SK-N-SH (cell line): ENCODE data around the gene SRF. TPM values are rescaled to one million over a fixed set of nuclear protein-coding genes. Genes with fewer than 3 reads are reported as not detected.
A peak's percentile ranks its signal among the peaks of the same experiment; 100 is the strongest.

ENCODE experiments used
- CTCF ChIA-PET: fragments of 300-600, 350-600 bp; formaldehyde crosslinking; extraction: SDS; loops from one replicate; lab custom pipeline; 2021; lab: Yijun Ruan, JAX
- POLR2A ChIA-PET: fragments of 350-600 bp; sonication (Branson Sonifier 250); formaldehyde crosslinking; extraction: SDS; loops from one replicate; lab custom pipeline; 2020; ENCODE audit warnings: antibody characterized with exemption, inconsistent platforms; lab: Yijun Ruan, JAX
- DNase-seq: peaks from one replicate; pipeline ENCODE4 v3.0.0; 2012
- H2AFZ ChIP-seq: fragments of 200-600 bp; sonication (generic); 2 replicates; pipeline ENCODE4 v1.8.1; 2016; ENCODE audit warnings: antibody characterized with exemption, mild to moderate bottlenecking, low read depth
- H3F3A ChIP-seq: fragments of 200-600 bp; sonication (generic); replicated peaks from 2 replicates; pipeline ENCODE3; 2016; ENCODE audit warnings: antibody characterized with exemption, mild to moderate bottlenecking; ENCODE audit not compliant: insufficient read depth
- H3K27ac ChIP-seq, 2 experiments: fragments of 200-500 bp in 1 of 2; fragments of 200-600 bp in 1 of 2; sonication (Bioruptor generic) in 1 of 2; sonication (generic), shearing (Covaris generic) in 1 of 2; 2 replicates each; pipeline versions ENCODE4 v1.5.1 to v1.6.1; 2014 to 2016; ENCODE audit warnings: low read depth in 2 of 2, inconsistent platforms in 1 of 2, low read length in 1 of 2, mild to moderate bottlenecking in 1 of 2, mixed read lengths in 1 of 2
- H3K27me3 ChIP-seq: fragments of 200-600 bp; sonication (generic), shearing (Covaris generic); 2 replicates; pipeline ENCODE4 v1.6.1; 2016; ENCODE audit warnings: mixed run types; ENCODE audit not compliant: insufficient read depth
- H3K36me3 ChIP-seq, 2 experiments: fragments of 200-500 bp in 1 of 2; fragments of 200-600 bp in 1 of 2; sonication (Bioruptor generic) in 1 of 2; sonication (generic) in 1 of 2; replicated peaks in 1 of 2; 2 replicates each; pipeline versions ENCODE3 to v1.5.1; 2014 to 2016; ENCODE audit warnings: low read length in 1 of 2, mild to moderate bottlenecking in 1 of 2; ENCODE audit not compliant: insufficient read depth in 2 of 2, control insufficient read depth in 1 of 2
- H3K4me1 ChIP-seq, 2 experiments: fragments of 200-500 bp in 1 of 2; fragments of 200-600 bp in 1 of 2; sonication (Bioruptor generic) in 1 of 2; sonication (generic), shearing (Covaris generic) in 1 of 2; 2 replicates each; pipeline versions ENCODE4 v1.5.1 to v1.6.1; 2014 to 2016; ENCODE audit warnings: low read depth in 1 of 2, low read length in 1 of 2, mixed run types in 1 of 2; ENCODE audit not compliant: insufficient read depth in 2 of 2, control insufficient read depth in 1 of 2
- H3K4me2 ChIP-seq: fragments of 200-600 bp; sonication (generic), shearing (Covaris generic); 2 replicates; pipeline ENCODE4 v1.6.1; 2017; ENCODE audit warnings: mixed run types
- H3K4me3 ChIP-seq, 2 experiments: fragments of 200-500 bp in 1 of 2; fragments of 200-600 bp in 1 of 2; sonication (Bioruptor generic) in 1 of 2; sonication (generic), shearing (Covaris generic) in 1 of 2; 2 replicates each; pipeline versions ENCODE4 v1.5.1 to v1.8.1; 2014 to 2016; ENCODE audit warnings: low read depth in 2 of 2, inconsistent platforms in 1 of 2, low read length in 1 of 2, mild to moderate bottlenecking in 1 of 2, mixed read lengths in 1 of 2, moderate library complexity in 1 of 2
- H3K79me2 ChIP-seq: fragments of 200-600 bp; sonication (generic); 2 replicates; pipeline ENCODE4 v1.8.1; 2017; ENCODE audit warnings: mild to moderate bottlenecking; ENCODE audit not compliant: insufficient read depth
- H3K9ac ChIP-seq: fragments of 200-600 bp; sonication (generic); 2 replicates; pipeline ENCODE4 v1.6.1; 2017; ENCODE audit warnings: mixed run types
- H3K9me2 ChIP-seq: fragments of 200-600 bp; sonication (generic); 2 replicates; pipeline ENCODE4 v1.6.1; 2017; ENCODE audit warnings: mixed run types
- H3K9me3 ChIP-seq: fragments of 200-600 bp; sonication (generic); 2 replicates; pipeline ENCODE4 v1.6.1; 2017; ENCODE audit warnings: mixed run types, mild to moderate bottlenecking, moderate library complexity
- H4K20me1 ChIP-seq: fragments of 200-600 bp; sonication (generic); 2 replicates; pipeline ENCODE4 v1.6.1; 2017; ENCODE audit warnings: mild to moderate bottlenecking, mixed run types; ENCODE audit not compliant: insufficient read depth
- CHD2 ChIP-seq: fragments of 150-350 bp; IDR thresholded peaks from 2 replicates; pipeline ENCODE4 v1.6.1; 2018; ENCODE audit warnings: low read length; ENCODE audit not compliant: partially characterized antibody
- EP300 ChIP-seq, 2 experiments: IDR thresholded peaks; 2 replicates each; pipeline versions ENCODE4 v1.4.0 to v1.6.1; 2012; ENCODE audit warnings: borderline replicate concordance in 1 of 2, low read depth in 1 of 2, low read length in 1 of 2
- EZH2phosphoT487 ChIP-seq: fragments of 200-600 bp; sonication (generic); IDR thresholded peaks from 2 replicates; pipeline ENCODE4 v1.6.1; 2017; ENCODE audit warnings: low read depth, mixed run types, mild to moderate bottlenecking, antibody characterized with exemption, moderate library complexity, borderline replicate concordance
- FOSL2 ChIP-seq: IDR thresholded peaks from 2 replicates; pipeline ENCODE4 v1.4.0; 2012; ENCODE audit warnings: low read depth, mild to moderate bottlenecking, moderate library complexity, borderline replicate concordance
- FOXJ3 ChIP-seq: sonication (generic); formaldehyde crosslinking; IDR thresholded peaks from 2 replicates; pipeline ENCODE4 v1.5.1; 2020; ENCODE audit warnings: mild to moderate bottlenecking, missing genetic modification reagents
- FOXM1 ChIP-seq: IDR thresholded peaks from 2 replicates; pipeline ENCODE4 v1.4.0; 2012; ENCODE audit warnings: low read depth, mild to moderate bottlenecking
- GATA2 ChIP-seq: sonication (generic); formaldehyde crosslinking; IDR thresholded peaks from 2 replicates; pipeline ENCODE4 v1.5.0; 2020; ENCODE audit warnings: mild to moderate bottlenecking, missing genetic modification reagents
- MEF2A ChIP-seq: IDR thresholded peaks from 2 replicates; pipeline ENCODE4 v1.4.0; 2012; ENCODE audit warnings: low read depth, borderline replicate concordance
- MXI1 ChIP-seq: IDR thresholded peaks from 2 replicates; pipeline ENCODE4 v1.6.1; 2012; ENCODE audit warnings: mild to moderate bottlenecking, low read depth, low read length, improper control_type of control experiment
- RAD21 ChIP-seq: IDR thresholded peaks from 2 replicates; pipeline ENCODE4 v1.6.1; 2012; ENCODE audit warnings: mild to moderate bottlenecking, low read length
- RFX5 ChIP-seq: IDR thresholded peaks from 2 replicates; pipeline ENCODE4 v1.6.1; 2012; ENCODE audit warnings: mild to moderate bottlenecking, improper control_type of control experiment, low read length
- RXRA ChIP-seq: IDR thresholded peaks from 2 replicates; pipeline ENCODE4 v1.4.0; 2012; ENCODE audit warnings: low read depth, mild to moderate bottlenecking, borderline replicate concordance
- TAF1 ChIP-seq: IDR thresholded peaks from 2 replicates; pipeline ENCODE4 v1.6.1; 2012; ENCODE audit warnings: low read depth, mild to moderate bottlenecking, low read length, moderate library complexity, borderline replicate concordance
- TEAD4 ChIP-seq: IDR thresholded peaks from 2 replicates; pipeline ENCODE4 v1.4.0; 2012; ENCODE audit warnings: mild to moderate bottlenecking, borderline replicate concordance; ENCODE audit not compliant: insufficient read depth
- USF1 ChIP-seq: IDR thresholded peaks from 2 replicates; pipeline ENCODE4 v1.4.0; 2012; ENCODE audit warnings: low read depth, borderline replicate concordance
- USF2 ChIP-seq: fragments of 150-350 bp; IDR thresholded peaks from 2 replicates; pipeline ENCODE4 v1.6.1; 2017; ENCODE audit warnings: antibody characterized with exemption, low read length, low read depth, borderline replicate concordance
- ZBTB33 ChIP-seq: IDR thresholded peaks from 2 replicates; pipeline ENCODE4 v1.4.0; 2012; ENCODE audit warnings: low read depth, borderline replicate concordance
- WGBS: methylation state at CpG from one replicate; pipeline ENCODE4 v1.1.6; 2017; ENCODE audit warnings: low lambda C conversion rate; 5-methylcytosine and 5-hydroxymethylcytosine counted together
- polyA plus RNA-seq, 3 experiments: library from polyadenylated mRNA; depleted of rRNA; stranded (reverse); fragments of >200 nt; gene quantifications; 2 replicates each; pipeline ENCODE4 v1.2.3, GENCODE V29; 2012
- TF ChIP-seq, protein P1 (sequence below): fragments of 150-350 bp; IDR thresholded peaks from 2 replicates; pipeline ENCODE4 v1.6.1; 2016; ENCODE audit warnings: mild to moderate bottlenecking, low read depth, low read length
- TF ChIP-seq, protein P2 (sequence below): IDR thresholded peaks from 2 replicates; pipeline ENCODE4 v1.4.0; 2012; ENCODE audit warnings: low read depth
- TF ChIP-seq, protein P3 (sequence below): IDR thresholded peaks from 2 replicates; pipeline ENCODE4 v1.6.1; 2012; ENCODE audit warnings: mild to moderate bottlenecking, low read depth, low read length, moderate library complexity

SRF gene
- polyA plus RNA-seq, 1 of the 3 experiments (the other 2 are of a cell fraction) = 31.7 TPM

DNA sequence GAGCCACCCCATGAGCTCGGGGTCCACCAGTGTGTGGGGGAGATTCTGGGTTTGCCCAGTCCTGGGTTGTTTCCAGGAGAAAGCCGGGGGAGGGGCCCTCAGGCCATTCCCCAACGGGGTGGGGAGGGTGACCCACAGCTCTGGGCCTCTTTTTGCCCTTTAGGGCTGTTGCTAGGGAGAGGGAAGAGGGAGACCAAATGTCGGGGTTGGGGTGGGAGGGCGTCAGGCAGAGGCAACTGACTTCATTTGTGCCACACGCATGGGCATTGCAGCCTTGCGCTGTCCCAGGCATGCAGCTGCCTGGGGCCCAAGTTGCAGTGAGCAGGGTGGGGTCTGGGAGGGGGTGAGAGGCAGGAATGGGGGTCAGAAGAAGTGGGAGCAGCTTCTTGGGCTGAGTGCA, 9.0 kb downstream of the SRF start (continued):
- no peak for TF ChIP-seq USF2
- no peak for TF ChIP-seq USF1
- TF ChIP-seq RAD21 = no peak
- TF ChIP-seq CHD2 = no peak
- TF ChIP-seq FOXM1 = no peak
- no peak for TF ChIP-seq RXRA
- TF ChIP-seq MXI1 = no peak

GRCh38 chr6:43180985-43181384, 9.9 kb downstream of the SRF start:
- no peaks in the 10 kb centered on the region for H3K9me2 ChIP-seq
- CTCF ChIA-PET = interaction anchor here (1.1 to 1.6 kb wide), 5 partner anchors 8 to 48 kb away, joined by 3 to 7 read pairs (median 4); partner anchors contain the start of gene SRF
- H4K20me1 ChIP-seq = no peaks in the 10 kb centered on the region
- peaks cover 4 to 19% of the 10 kb centered on the region in 2 experiments; a peak in 2 of 4 replicates for H3K4me1 ChIP-seq
- DNase-seq = no peak
- WGBS = 90% methylated on average over 5 of the region's 5 CpGs
- peaks cover 20 to 59% of the 10 kb centered on the region in 2 experiments for H3K36me3 ChIP-seq
- POLR2A ChIA-PET = no interaction called here
- H3K79me2 ChIP-seq = peaks cover 36% of the 10 kb centered on the region; the same call in 1 of the 2 replicates
- TF ChIP-seq FOXJ3 (CRISPR knock-in tag) = no peak
- no peak for TF ChIP-seq FOSL2
- no peak for TF ChIP-seq ZBTB33
- TF ChIP-seq EZH2phosphoT487 = no peak
- TF ChIP-seq, protein P1, sequence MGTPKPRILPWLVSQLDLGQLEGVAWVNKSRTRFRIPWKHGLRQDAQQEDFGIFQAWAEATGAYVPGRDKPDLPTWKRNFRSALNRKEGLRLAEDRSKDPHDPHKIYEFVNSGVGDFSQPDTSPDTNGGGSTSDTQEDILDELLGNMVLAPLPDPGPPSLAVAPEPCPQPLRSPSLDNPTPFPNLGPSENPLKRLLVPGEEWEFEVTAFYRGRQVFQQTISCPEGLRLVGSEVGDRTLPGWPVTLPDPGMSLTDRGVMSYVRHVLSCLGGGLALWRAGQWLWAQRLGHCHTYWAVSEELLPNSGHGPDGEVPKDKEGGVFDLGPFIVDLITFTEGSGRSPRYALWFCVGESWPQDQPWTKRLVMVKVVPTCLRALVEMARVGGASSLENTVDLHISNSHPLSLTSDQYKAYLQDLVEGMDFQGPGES = no peak
- no peak for TF ChIP-seq MEF2A
- no peak for TF ChIP-seq EP300 (IDR thresholded peaks at IDR 0.05; ENCODE audit: borderline replicate concordance in 1 of 2, low read depth in 1 of 2, low read length in 1 of 2)
- TF ChIP-seq, protein P2, sequence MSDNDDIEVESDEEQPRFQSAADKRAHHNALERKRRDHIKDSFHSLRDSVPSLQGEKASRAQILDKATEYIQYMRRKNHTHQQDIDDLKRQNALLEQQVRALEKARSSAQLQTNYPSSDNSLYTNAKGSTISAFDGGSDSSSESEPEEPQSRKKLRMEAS = no peak
- no peak for TF ChIP-seq USF1
- TF ChIP-seq, protein P3, sequence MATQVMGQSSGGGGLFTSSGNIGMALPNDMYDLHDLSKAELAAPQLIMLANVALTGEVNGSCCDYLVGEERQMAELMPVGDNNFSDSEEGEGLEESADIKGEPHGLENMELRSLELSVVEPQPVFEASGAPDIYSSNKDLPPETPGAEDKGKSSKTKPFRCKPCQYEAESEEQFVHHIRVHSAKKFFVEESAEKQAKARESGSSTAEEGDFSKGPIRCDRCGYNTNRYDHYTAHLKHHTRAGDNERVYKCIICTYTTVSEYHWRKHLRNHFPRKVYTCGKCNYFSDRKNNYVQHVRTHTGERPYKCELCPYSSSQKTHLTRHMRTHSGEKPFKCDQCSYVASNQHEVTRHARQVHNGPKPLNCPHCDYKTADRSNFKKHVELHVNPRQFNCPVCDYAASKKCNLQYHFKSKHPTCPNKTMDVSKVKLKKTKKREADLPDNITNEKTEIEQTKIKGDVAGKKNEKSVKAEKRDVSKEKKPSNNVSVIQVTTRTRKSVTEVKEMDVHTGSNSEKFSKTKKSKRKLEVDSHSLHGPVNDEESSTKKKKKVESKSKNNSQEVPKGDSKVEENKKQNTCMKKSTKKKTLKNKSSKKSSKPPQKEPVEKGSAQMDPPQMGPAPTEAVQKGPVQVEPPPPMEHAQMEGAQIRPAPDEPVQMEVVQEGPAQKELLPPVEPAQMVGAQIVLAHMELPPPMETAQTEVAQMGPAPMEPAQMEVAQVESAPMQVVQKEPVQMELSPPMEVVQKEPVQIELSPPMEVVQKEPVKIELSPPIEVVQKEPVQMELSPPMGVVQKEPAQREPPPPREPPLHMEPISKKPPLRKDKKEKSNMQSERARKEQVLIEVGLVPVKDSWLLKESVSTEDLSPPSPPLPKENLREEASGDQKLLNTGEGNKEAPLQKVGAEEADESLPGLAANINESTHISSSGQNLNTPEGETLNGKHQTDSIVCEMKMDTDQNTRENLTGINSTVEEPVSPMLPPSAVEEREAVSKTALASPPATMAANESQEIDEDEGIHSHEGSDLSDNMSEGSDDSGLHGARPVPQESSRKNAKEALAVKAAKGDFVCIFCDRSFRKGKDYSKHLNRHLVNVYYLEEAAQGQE = no peak
- no peak for TF ChIP-seq MXI1
- no peak for TF ChIP-seq RFX5
- no peak for TF ChIP-seq RAD21
- no peak for TF ChIP-seq TEAD4
- no peak for TF ChIP-seq RXRA
- no peak for TF ChIP-seq GATA2
- no peak for TF ChIP-seq TAF1
- peak overlapping the region; percentile 62; the same call in 1 of the 2 replicates for H3K9ac ChIP-seq
- no peak overlapping the region for H2AFZ ChIP-seq
- H3F3A ChIP-seq = peaks cover 8% of the 10 kb centered on the region
- peak overlapping the region; percentile 56 to 84; a peak in 2 of 4 replicates for H3K27ac ChIP-seq
- H3K4me3 ChIP-seq = peak overlapping the region in 1 of 2 experiments; percentile 72; a peak in 1 of 4 replicates
- no peaks in the 10 kb centered on the region for H3K27me3 ChIP-seq
- no peaks in the 10 kb centered on the region for H3K9me3 ChIP-seq
- H3K4me2 ChIP-seq = peak overlapping the region; percentile 80
